GM18907 (cell line): ENCODE measurements around the gene RPL36.

Experiments used
- ATAC-seq: cut with Tn5 transposase; IDR thresholded peaks from one replicate; pipeline ENCODE4 v1.9.1; 2021; ENCODE audit warnings: mild to moderate bottlenecking, moderate library complexity; ENCODE audit not compliant: unreplicated experiment

RPL36 gene

GRCh38 chr19:5690125-5690954, at the start of gene RPL36:
Gene RPL36 (plus strand): TSS chr19:5690295. CDS start chr19:5690508, 213 bp downstream.
- ATAC-seq: peak; percentile 50

- no peak for ATAC-seq
Observed at GRCh38 chr19:5641171-5641570, 48.9 kb upstream of the RPL36 start.

GRCh38 chr19:5642204-5642603, 47.9 kb upstream of the RPL36 start:
- no peak for ATAC-seq

GRCh38 chr19:5643060-5643459, 47.0 kb upstream of the RPL36 start:
- no peak for ATAC-seq

GRCh38 chr19:5644037-5644436, 46.1 kb upstream of the RPL36 start:
- no peak for ATAC-seq

GRCh38 chr19:5645409-5645808, 44.7 kb upstream of the RPL36 start:
- ATAC-seq: no peak

GRCh38 chr19:5646703-5647102, 43.4 kb upstream of the RPL36 start:
- no peak for ATAC-seq

- ATAC-seq: no peak
Observed at GRCh38 chr19:5648464-5648863, 41.6 kb upstream of the RPL36 start.

GRCh38 chr19:5651361-5651760, 38.7 kb upstream of the RPL36 start:
- ATAC-seq: no peak

- ATAC-seq: no peak
Observed at GRCh38 chr19:5652261-5652660, 37.8 kb upstream of the RPL36 start.

GRCh38 chr19:5654931-5655330, 35.2 kb upstream of the RPL36 start:
- no peak for ATAC-seq

GRCh38 chr19:5655412-5655811, 34.7 kb upstream of the RPL36 start:
- no peak for ATAC-seq

GRCh38 chr19:5661483-5661882, 28.6 kb upstream of the RPL36 start:
- no peak for ATAC-seq

- no peak for ATAC-seq
Observed at GRCh38 chr19:5663904-5664303, 26.2 kb upstream of the RPL36 start.

- ATAC-seq: no peak
Observed at GRCh38 chr19:5664515-5664914, 25.6 kb upstream of the RPL36 start.

- peak; percentile 56 for ATAC-seq
Observed at GRCh38 chr19:5665781-5666513, 24.1 kb upstream of the RPL36 start.

GRCh38 chr19:5666921-5667610, 23.0 kb upstream of the RPL36 start:
- ATAC-seq: no peak

- no peak for ATAC-seq
Observed at GRCh38 chr19:5667751-5668271, 22.3 kb upstream of the RPL36 start.

- ATAC-seq: no peak
Observed at GRCh38 chr19:5669212-5669611, 20.9 kb upstream of the RPL36 start.

- ATAC-seq: no peak
Observed at GRCh38 chr19:5671600-5671999, 18.5 kb upstream of the RPL36 start.

GRCh38 chr19:5672708-5673459, 17.2 kb upstream of the RPL36 start:
- ATAC-seq: no peak
